MM.1S (cell line): Measurements from ENCODE around the gene RXFP1.

Experiments used
- DNase-seq: peaks from one replicate; pipeline ENCODE4 v3.0.0-alpha.2; 2015
- H2AFZ ChIP-seq: fragments of 300-600 bp; sonication (generic); 2 replicates; pipeline ENCODE4 v1.6.0; 2016; ENCODE audit warnings: antibody characterized with exemption, low read length
- H3F3A ChIP-seq: fragments of 300-600 bp; sonication (generic); 2 replicates; pipeline ENCODE4 v1.6.1; 2016; ENCODE audit warnings: mild to moderate bottlenecking, antibody characterized with exemption, low read length, moderate library complexity, mixed read lengths; ENCODE audit not compliant: insufficient read depth
- H3K27ac ChIP-seq: fragments of 300-600 bp; sonication (generic); 2 replicates; pipeline ENCODE4 v1.5.1; 2016; ENCODE audit warnings: mild to moderate bottlenecking, low read length
- H3K27me3 ChIP-seq: fragments of 300-600 bp; sonication (generic); replicated peaks from 2 replicates; pipeline ENCODE4 v1.6.0; 2016; ENCODE audit warnings: low read length; ENCODE audit not compliant: insufficient read depth
- H3K36me3 ChIP-seq: fragments of 300-600 bp; sonication (generic); replicated peaks from 2 replicates; pipeline ENCODE4 v1.6.1; 2016; ENCODE audit warnings: mild to moderate bottlenecking, low read length, mixed read lengths; ENCODE audit not compliant: insufficient read depth
- H3K4me1 ChIP-seq: fragments of 300-600 bp; sonication (generic); 2 replicates; pipeline ENCODE4 v1.6.1; 2016; ENCODE audit warnings: low read length, mixed read lengths
- H3K4me2 ChIP-seq: fragments of 300-600 bp; sonication (generic); 2 replicates; pipeline ENCODE4 v1.6.0; 2016; ENCODE audit warnings: low read depth, low read length
- H3K4me3 ChIP-seq: fragments of 300-600 bp; sonication (generic); 2 replicates; pipeline ENCODE4 v1.5.1; 2016; ENCODE audit warnings: low read length, mixed read lengths
- H3K79me2 ChIP-seq: fragments of 300-600 bp; sonication (generic); 2 replicates; pipeline ENCODE4 v1.6.1; 2016; ENCODE audit warnings: mixed run types, low read length, mixed read lengths
- H3K9ac ChIP-seq: fragments of 300-600 bp; sonication (generic); 2 replicates; pipeline ENCODE4 v1.6.1; 2016; ENCODE audit warnings: low read length, mixed read lengths
- H3K9me2 ChIP-seq: fragments of 300-600 bp; sonication (generic); replicated peaks from 2 replicates; pipeline ENCODE4 v1.6.1; 2016; ENCODE audit warnings: mild to moderate bottlenecking, low read length, mixed read lengths; ENCODE audit not compliant: insufficient read depth
- H3K9me3 ChIP-seq: fragments of 300-600 bp; sonication (generic); replicated peaks from 2 replicates; pipeline ENCODE4 v1.6.1; 2016; ENCODE audit warnings: mild to moderate bottlenecking, low read length, mixed read lengths; ENCODE audit not compliant: insufficient read depth
- H4K20me1 ChIP-seq: fragments of 300-600 bp; sonication (generic); 2 replicates; pipeline ENCODE4 v1.6.1; 2016; ENCODE audit warnings: mild to moderate bottlenecking, low read length, moderate library complexity, mixed read lengths; ENCODE audit not compliant: insufficient read depth
- EZH2 ChIP-seq: fragments of 300-600 bp; sonication (generic); optimal IDR thresholded peaks from 2 replicates; pipeline ENCODE3; 2017; ENCODE audit warnings: low read depth, mild to moderate bottlenecking, antibody characterized with exemption, low read length, mixed read lengths
- EZH2phosphoT487 ChIP-seq: fragments of 300-600 bp; sonication (generic); IDR thresholded peaks from 2 replicates; pipeline ENCODE4 v1.6.1; 2018; ENCODE audit warnings: antibody characterized with exemption, low read length
- TF ChIP-seq, protein P1 (sequence below): fragments of 300-600 bp; sonication (generic); IDR thresholded peaks from 2 replicates; pipeline ENCODE4 v1.5.1; 2016; ENCODE audit warnings: antibody characterized with exemption, low read length, mixed read lengths

The RXFP1 gene

DNA sequence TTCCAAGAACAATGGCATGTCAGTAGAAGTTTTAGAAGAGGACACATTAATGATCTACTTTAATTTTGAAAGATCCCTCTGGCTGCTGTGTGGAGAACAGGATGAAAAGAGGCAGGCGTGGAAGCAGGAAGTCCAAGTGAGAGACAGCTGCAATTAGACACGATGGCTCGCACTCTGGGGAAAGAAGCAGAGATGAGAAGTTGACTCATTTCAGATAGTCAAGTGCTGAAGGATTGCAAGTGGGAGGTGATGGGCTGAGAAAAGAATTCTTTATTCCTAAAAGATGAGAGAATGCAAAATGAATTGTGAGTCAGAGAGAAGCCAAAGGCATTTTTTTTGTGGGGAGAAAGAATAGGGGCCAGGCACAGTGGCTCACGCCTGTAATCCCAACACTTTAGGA, 16.5 kb downstream of the RXFP1 start:
- no peaks in the 10 kb centered on the region for H3K4me1 ChIP-seq
- H3K36me3 ChIP-seq, result no peaks in the 10 kb centered on the region
- H3K4me3 ChIP-seq, result no peak overlapping the region
- TF ChIP-seq, protein P1, sequence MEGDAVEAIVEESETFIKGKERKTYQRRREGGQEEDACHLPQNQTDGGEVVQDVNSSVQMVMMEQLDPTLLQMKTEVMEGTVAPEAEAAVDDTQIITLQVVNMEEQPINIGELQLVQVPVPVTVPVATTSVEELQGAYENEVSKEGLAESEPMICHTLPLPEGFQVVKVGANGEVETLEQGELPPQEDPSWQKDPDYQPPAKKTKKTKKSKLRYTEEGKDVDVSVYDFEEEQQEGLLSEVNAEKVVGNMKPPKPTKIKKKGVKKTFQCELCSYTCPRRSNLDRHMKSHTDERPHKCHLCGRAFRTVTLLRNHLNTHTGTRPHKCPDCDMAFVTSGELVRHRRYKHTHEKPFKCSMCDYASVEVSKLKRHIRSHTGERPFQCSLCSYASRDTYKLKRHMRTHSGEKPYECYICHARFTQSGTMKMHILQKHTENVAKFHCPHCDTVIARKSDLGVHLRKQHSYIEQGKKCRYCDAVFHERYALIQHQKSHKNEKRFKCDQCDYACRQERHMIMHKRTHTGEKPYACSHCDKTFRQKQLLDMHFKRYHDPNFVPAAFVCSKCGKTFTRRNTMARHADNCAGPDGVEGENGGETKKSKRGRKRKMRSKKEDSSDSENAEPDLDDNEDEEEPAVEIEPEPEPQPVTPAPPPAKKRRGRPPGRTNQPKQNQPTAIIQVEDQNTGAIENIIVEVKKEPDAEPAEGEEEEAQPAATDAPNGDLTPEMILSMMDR, result no peak
- TF ChIP-seq EZH2 (no peak), EZH2phosphoT487 (no peak)
- no peak overlapping the region for H3K4me2 ChIP-seq
- H3K27me3 ChIP-seq, result no peaks in the 10 kb centered on the region
- H3K9me3 ChIP-seq, result no peaks in the 10 kb centered on the region
- H4K20me1 ChIP-seq, result no peaks in the 10 kb centered on the region
- H3K9ac ChIP-seq, result no peak overlapping the region
- no peaks in the 10 kb centered on the region for H3K79me2 ChIP-seq
- no peak overlapping the region for H3K27ac ChIP-seq
- H2AFZ ChIP-seq, result no peak overlapping the region
- H3K9me2 ChIP-seq, result no peaks in the 10 kb centered on the region
- H3F3A ChIP-seq, result no peaks in the 10 kb centered on the region
- no peak for DNase-seq

DNA sequence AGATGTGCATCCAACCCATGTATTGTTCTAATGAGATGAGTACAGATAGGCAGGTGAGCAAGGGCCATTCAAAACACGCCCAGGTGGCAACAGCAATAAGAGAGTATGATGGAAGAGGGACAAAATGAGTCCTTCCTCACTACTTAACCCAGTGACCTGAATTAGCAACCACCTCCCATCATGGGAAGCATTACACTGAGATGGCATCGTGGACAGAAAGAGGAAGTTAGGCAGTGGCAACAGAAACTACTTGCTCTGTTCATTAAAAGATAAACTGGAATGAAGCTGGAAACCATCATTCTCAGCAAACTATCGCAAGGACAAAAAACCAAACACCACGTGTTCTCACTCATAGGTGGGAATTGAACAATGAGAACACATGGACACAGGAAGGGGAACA, 17.2 kb downstream of the RXFP1 start:
- no peak for DNase-seq
- Histone ChIP-seq H2AFZ (no peak overlapping the region), H3K4me3 (no peak overlapping the region), H3K4me1 (no peaks in the 10 kb centered on the region), H3K36me3 (no peaks in the 10 kb centered on the region), H3K4me2 (no peak overlapping the region), H3K9me3 (no peaks in the 10 kb centered on the region), H3F3A (no peaks in the 10 kb centered on the region), H4K20me1 (no peaks in the 10 kb centered on the region), H3K79me2 (no peaks in the 10 kb centered on the region), H3K27me3 (no peaks in the 10 kb centered on the region), H3K9me2 (no peaks in the 10 kb centered on the region), H3K9ac (no peak overlapping the region), H3K27ac (no peak overlapping the region)
- TF ChIP-seq, protein P1, result no peak
- no peak for TF ChIP-seq EZH2
- TF ChIP-seq EZH2phosphoT487, result no peak

DNA sequence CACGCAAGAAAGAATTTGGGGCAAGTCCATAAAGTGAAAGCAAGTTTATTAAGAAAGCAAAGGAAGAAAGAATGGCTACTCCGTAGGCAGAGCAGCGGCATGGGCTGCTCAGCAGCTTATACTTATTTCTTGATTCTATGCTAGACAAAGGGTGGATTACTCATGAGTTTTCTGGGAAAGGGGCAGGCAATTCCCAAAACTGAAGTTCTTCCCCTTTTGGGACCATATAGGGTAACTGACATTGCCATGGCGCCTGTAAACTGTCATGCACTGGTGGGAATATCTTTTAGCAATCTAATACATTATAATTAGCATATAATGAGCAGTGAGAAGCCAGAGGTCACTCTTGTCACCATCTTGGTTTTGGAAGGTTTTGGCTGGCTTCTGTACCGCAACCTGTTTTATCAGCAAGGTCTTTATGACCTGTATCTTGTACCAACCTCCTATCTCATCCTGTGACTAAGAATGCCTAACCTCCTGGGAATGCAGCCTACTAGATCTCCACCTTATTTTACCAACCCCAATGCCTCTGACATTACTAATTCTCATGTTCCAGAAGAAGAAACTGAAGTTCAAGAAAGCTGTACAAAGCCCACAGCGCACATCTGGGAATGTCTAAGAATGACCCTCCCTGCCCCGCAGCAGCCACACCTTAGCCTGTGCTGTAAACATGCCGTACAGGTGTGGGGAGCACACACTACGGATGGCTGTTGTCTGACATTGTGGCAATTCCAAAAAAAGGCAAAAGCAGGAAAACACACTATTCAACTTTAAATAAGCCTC, 18.6 kb downstream of the RXFP1 start:
- H2AFZ ChIP-seq, result no peak overlapping the region
- DNase-seq, result no peak
- TF ChIP-seq EZH2 (no peak), EZH2phosphoT487 (no peak)
- TF ChIP-seq, protein P1, result no peak

More for the DNA sequence above, 18.6 kb downstream of the RXFP1 start:
- H4K20me1 ChIP-seq, result no peaks in the 10 kb centered on the region
- H3K9me2 ChIP-seq, result no peaks in the 10 kb centered on the region
- no peaks in the 10 kb centered on the region for H3K79me2 ChIP-seq
- no peak overlapping the region for H3K4me3 ChIP-seq
- no peak overlapping the region for H3K27ac ChIP-seq
- H3K4me2 ChIP-seq, result no peak overlapping the region
- no peak overlapping the region for H3K9ac ChIP-seq
- H3K36me3 ChIP-seq, result no peaks in the 10 kb centered on the region
- H3K9me3 ChIP-seq, result no peaks in the 10 kb centered on the region
- H3K27me3 ChIP-seq, result no peaks in the 10 kb centered on the region
- no peaks in the 10 kb centered on the region for H3K4me1 ChIP-seq
- H3F3A ChIP-seq, result no peaks in the 10 kb centered on the region
